GM12892 (cell line): ENCODE measurements around the gene PPP1R26.

Source experiments
- POLR2A ChIP-seq: IDR thresholded peaks from 2 replicates; pipeline ENCODE4 v1.6.1; 2011; ENCODE audit warnings: low read depth, low read length, control low read depth
- POLR2AphosphoS5 ChIP-seq: IDR thresholded peaks from 2 replicates; pipeline ENCODE4 v1.6.1; 2011; ENCODE audit warnings: low read depth, low read length, control low read depth

GRCh38 chr9:135485385-135485784, 5.8 kb downstream of the PPP1R26 start:
- TF ChIP-seq POLR2A (no peak), POLR2AphosphoS5 (no peak)
